Activated CD8-positive, alpha-beta memory T cell treated with anti-CD3 and anti-CD28 coated beads, Interleukin-2, amount 50 U/mL, for 4 hours (primary cell): ENCODE measurements around the gene PFN1.
"Not testable (repeated sequence)": the region's sequence is repeated elsewhere in the genome, so short reads cannot be mapped to it uniquely, and the experiment has no call there.

Source experiments
- DNase-seq: peaks from one replicate; pipeline ENCODE4 v3.0.0-alpha.2; 2020

PFN1 gene

DNA sequence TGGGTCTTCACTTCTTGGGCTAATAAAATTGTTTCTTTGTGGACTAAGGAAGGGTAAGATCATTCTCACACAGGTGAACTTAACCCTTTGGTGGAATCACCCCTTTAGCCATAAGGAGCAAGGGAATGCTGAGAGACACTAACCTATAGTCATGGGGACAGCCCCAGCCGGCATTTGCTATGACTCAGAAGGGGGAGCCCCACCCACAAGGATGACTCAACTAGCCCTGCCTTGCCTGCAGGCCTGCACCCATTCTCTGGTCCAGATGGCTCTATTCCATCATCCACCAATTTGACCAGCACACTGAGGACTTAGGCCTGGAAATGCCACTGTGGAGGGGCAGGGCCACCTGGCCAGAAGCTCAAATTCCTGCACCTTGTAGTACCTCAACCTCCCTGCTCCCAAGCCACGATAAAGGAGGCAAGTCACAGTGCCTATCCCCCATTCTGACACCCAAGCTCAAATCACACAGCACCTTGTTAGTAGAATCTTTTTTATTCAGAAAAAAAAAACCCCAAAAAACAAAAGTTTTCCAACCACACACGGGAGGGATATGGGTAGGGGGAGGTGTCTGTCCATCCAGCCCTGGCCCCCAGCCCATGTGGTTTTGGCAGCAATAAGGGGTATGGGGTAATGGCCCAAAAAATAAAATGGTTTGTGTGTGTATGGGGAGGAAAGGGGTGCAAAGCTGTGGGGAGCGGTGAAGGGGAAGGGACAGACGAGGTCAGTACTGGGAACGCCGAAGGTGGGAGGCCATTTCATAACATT is 3.0 kb downstream of the PFN1 start:
- DNase-seq, result peak; percentile 87

DNA sequence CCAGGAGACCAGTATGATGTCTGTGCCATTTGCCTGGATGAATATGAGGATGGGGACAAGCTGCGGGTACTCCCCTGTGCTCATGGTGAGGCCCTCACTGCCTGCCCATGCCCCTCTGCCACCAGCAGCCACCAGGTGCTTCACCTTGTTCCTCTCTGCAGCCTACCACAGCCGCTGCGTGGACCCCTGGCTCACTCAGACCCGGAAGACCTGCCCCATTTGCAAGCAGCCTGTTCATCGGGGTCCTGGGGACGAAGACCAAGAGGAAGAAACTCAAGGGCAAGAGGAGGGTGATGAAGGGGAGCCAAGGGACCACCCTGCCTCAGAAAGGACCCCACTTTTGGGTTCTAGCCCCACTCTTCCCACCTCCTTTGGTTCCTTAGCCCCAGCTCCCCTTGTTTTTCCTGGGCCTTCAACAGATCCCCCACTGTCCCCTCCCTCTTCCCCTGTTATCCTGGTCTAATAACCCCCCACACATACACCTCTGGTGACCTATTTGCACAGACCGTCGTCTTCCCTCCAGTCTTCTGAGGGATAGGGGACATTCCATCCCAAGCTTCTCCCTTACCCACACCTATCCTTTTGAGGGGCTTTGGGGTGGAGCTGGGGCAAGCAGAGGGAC is 3.7 kb downstream of the PFN1 start:
- DNase-seq, result peak; percentile 42

- no peak for DNase-seq
Observed at GRCh38 chr17:4944163-4944553, 4.2 kb downstream of the PFN1 start.

DNA sequence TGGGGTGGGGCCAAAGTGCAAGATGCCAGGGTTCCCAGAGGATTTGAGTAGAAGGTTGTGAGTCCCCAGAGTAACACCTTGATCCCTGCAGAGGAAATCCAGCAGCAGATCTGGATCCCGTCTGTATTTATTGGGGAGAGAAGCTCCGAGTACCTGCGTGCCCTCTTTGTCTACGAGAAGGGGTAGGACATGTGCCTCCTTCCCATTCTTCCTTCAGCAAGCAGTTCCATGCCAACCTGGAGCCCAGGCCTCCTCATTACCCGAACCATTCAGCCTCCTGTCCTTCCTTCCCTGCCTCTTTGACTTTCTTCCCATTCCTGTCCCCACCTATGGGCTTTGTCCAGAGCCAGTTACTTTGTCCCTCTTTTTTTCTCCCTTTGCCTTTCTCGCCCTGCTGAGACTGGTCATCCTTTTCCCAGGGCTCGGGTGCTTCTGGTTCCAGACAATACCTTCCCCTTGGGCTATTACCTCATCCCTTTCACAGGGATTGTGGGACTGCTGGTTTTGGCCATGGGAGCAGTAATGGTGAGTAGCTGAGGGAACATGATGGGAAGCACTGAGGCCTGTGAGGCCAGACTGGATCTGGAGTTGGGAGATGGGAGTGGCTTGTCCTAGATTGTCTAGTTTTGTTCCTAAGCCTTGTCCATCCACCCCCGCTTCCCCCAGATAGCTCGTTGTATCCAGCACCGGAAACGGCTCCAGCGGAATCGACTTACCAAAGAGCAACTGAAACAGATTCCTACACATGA is 5.4 kb downstream of the PFN1 start:
- no peak for DNase-seq

- no peak for DNase-seq
Observed at GRCh38 chr17:4941319-4941610, 7.1 kb downstream of the PFN1 start.

- DNase-seq, result peak; percentile 41
Observed at GRCh38 chr17:4940555-4941318, 7.6 kb downstream of the PFN1 start.

DNA sequence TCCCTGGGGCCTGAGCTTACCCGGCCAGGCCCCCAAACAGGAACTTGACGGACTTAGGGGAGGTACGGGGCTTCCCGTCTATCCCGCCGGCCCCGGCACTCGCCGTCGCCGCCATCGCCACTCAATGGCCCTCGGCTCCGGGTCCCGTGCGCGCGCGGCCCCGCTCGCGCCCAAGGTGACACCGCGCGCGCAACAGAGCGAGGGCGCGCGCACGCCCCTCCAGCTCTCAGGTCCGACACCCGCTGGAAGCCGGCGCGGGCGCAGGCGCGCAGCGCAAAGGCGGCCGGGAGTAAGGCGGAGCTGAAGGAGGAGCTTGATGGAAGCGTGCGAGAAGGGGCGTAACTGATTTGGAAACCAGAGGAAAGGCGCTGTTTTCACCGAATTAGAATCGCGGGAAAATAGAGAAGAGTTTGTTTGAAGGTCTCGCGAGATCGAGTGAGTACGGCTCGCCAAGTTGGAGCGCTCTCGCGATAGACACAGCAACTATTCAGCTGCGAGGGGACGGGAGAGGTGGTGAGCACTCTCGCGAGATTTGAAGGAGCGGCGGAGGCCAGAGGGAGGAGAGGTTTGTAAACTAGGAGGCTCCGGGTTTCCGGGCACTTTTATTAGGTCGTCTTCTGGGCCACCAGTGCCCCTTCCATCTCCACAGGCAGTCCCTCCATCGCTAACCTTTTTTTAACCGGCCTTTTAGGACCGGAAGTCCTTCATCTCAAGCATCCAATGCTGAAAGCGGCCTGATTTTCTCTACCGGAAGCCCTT is 8.4 kb downstream of the PFN1 start, which contains the start of the genes RNF167 and SLC25A11:
RNF167 (plus strand) TSS at position 473 of the 759 bp plus-strand sequence. CDS start 642 bp downstream, outside the sequence.
SLC25A11 (minus strand) TSS at position 251 of the 759 bp plus-strand sequence; CDS start at position 115, 136 bp downstream.
- DNase-seq, result peak; percentile 92

DNA sequence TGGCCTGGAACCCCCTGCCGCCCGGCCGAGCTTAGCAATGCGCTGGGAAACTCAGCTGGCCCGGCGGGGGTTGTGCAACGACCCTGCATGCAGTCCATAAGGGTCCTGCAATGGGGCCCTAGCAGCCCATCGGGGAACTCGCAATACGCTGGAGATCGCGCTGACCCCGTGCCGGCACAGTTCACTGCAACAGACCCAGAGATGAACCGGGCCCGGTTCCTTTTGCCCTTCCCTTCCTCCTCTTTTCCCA is 8.9 kb downstream of the PFN1 start:
- DNase-seq, result peak; percentile 35

DNA sequence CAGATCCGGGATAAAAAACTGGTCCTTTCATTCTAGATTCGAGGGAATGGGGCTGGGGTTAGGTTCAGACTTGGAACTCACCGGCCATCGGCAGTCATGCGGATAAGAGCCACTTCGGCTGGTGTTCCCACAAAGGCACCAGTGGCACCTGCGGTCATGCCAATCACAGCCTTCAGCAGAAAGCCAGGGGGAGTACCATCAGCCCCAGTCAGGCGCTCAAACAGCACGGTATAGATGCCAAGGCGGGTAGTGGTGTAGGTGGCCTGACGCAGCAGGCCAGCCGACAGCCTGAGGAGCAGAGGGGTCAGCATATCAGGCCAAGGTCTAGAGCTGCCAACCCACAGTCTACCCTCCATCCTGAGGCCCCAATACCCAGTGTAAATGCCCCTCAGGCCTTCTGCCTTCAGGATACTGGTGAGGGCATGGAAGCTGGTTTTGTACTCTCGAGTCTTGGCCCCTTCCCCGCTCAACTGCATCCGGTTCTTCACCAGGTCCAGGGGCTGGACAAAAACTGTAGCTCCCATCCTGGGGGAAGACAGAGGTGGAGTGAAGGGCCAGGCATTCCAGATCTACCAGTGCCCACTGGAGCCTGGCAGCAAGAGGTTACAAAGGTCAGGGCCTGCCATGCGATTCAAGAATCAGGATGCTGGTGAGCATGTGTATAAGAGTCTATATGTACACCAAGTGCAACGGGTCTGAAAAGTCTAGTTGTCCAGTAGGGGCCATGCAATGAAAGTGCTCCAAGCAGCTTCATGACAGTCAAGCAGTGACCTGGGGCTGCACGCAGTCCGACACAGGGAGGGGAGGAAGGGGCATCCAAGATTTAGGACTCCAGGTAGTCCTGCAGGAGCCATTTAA is 9.4 kb downstream of the PFN1 start:
- no peak for DNase-seq

- DNase-seq, result no peak
Observed at GRCh38 chr17:4938069-4938491, 10.2 kb downstream of the PFN1 start.

DNA sequence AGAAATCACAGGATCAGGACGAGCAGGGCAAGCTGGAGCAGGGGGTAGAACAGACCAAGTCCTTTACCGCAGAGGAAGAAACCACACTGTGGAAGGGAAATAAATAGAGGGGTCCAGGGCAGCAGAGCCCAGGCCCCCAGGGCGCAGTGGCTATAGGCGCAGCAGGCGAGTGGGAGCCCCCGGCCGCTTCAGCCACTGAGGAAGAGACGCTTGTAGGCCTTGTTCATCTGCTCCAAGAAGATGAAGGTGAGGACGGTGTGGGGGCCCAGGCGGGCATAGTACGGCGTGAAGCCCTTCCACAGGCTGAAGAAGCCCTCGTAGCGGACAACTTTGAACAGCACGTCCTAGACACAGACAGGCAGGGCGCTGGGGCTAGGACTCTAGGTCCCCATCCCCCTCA is 10.8 kb downstream of the PFN1 start:
- no peak for DNase-seq

DNA sequence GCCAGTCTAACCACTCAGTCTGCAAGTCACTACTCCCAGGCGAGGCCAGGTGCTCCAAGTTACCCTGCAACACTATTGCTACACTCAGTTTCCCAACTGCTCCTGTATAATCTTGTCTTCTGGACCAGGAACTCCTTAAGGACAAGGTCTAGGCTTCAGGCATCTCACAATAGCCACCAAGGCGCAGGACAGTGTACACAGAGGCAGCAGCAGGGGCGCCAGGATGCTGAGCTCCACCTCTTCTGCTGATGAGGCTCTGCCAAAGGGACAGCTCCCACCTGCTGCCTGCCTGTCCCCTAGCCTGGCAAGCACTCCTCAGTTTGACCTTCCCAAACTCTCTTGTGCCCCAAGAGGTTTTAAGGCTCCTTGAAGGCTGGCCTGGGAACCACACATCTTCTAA is 11.9 kb downstream of the PFN1 start:
- no peak for DNase-seq

DNA sequence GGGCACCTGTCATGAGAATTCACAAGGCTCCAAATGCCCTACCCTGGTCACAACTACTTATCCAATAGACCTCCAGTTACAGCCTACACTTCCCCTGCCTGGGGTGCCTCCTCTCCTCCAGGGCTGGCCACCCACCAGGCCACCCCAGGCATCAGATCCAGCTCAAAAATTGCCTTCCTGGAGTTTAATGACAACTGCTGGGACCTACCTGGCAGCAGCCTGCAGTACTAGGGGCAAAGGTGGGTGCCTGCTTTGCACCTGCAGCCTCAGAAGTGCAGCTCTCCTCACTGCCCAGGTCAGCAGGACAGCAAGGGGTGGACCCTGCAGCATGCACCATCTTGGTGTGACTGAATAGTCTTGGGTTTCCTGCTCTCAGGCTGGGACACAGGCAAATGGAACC is 12.7 kb downstream of the PFN1 start:
- DNase-seq, result no peak

- no peak for DNase-seq
Observed at GRCh38 chr17:4934173-4934979, 14.0 kb downstream of the PFN1 start.

GRCh38 chr17:4933646-4934045 is 14.7 kb downstream of the PFN1 start:
- DNase-seq, result no peak

GRCh38 chr17:4932756-4933155 is 15.6 kb downstream of the PFN1 start:
- no peak for DNase-seq

GRCh38 chr17:4931963-4932362 is 16.4 kb downstream of the PFN1 start, which contains the start of gene GP1BA:
Gene GP1BA (plus strand): TSS chr17:4932277. CDS start chr17:4932605, 328 bp downstream.
- no peak for DNase-seq

DNA sequence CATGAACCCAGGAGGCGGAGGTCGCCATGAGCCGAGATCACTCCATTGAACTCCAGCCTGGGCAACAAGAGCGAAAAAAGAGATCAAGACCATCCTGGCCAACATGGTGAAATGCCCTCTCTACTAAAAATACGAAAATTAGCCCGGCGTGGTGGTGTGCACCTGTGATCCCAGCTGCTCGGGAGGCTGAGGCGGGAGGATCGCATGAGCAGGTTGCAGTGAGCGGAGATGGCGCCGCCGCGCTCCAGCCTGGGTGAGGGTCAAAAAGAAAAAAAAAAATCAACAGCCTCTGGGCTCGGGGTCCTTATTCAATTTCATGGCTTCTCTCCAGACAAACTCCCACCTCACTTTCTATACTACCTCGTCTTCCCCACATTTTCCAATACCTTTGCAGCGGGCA is 19.4 kb downstream of the PFN1 start:
- no peak for DNase-seq

- DNase-seq, result not testable (repeated sequence)
Observed at GRCh38 chr17:4926577-4927335, 21.6 kb downstream of the PFN1 start.

DNA sequence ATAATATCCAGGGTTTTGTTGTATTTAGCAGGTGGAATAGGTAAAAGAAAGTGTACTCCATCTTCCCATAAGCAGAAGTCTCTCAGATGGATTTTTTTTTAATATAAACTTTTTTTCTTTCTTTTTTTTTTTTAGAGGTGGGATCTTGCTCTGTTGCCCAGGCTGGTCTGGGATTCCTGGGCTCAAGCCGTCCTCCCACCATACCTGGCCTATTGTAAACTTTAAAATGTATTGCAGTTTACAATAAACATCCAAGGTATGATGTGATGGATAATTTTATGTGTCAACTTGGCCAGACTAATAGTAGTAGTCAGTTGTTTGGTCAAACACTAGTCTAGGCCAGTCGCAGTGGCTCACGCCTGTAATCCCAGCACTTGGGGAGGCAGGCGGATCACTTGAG is 27.0 kb downstream of the PFN1 start:
- DNase-seq, result no peak
